ENCODE measurements around the gene NAIF1. TPM values are rescaled to one million over a fixed set of nuclear protein-coding genes. Genes with fewer than 3 reads are reported as not detected.

NAIF1 gene, protein sequence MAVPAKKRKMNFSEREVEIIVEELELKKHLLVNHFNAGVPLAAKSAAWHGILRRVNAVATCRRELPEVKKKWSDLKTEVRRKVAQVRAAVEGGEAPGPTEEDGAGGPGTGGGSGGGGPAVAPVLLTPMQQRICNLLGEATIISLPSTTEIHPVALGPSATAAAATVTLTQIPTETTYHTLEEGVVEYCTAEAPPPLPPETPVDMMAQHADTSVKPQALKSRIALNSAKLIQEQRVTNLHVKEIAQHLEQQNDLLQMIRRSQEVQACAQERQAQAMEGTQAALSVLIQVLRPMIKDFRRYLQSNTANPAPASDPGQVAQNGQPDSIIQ
- 10 to 100 TPM in 3 of 4 donors, under 1 TPM in 1; 0.60 to 23.2 (median 14.0) TPM for total RNA-seq

DNA sequence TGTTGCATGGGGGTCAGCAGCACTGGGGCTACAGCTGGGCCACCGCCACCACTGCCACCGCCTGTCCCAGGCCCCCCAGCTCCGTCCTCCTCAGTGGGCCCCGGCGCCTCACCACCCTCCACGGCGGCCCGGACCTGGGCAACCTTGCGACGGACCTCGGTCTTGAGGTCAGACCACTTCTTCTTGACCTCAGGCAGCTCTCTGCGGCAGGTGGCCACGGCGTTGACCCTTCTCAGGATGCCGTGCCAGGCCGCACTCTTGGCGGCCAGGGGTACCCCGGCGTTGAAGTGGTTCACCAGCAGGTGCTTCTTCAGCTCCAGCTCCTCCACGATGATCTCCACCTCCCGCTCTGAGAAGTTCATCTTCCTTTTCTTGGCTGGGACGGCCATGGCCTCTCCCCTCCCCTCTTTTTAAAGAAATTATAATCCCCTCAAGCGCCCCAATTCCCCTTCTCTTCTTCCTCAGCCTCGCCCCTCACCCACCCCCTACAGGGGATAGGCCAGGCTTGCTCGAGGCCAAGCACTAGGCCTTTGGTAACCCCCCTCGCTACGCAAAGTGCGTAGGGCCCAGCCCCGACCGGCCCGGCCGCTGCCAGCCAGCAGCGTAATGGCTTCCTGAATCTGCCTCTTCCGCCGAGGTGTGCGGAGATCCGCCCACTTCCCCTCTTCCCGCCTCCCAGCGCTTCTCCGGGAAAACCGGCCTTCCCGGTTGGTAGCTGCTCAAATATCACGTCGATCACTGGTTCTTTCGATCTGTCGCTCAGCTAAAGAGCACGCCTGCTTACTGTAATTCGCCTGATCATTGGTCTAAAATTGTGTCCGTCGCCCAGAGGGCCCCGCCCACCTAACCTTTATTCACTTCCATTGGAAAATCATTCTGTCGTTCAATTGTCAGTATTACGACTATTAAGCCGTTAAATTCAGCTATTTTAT, at the start of gene NAIF1:
Gene NAIF1 (minus strand): TSS at position 608 of the 932 bp plus-strand sequence. CDS start 219 bp downstream, at position 389.
- Histone ChIP-seq H3K27me3 (no peaks in the 10 kb centered on the region), H3K36me3 (no peaks in the 10 kb centered on the region), H3K27ac (peak within 1 kb of the TSS; percentile 97 to 100 (median 99)), H3K4me1 (peaks cover 21 to 70% (median 53%) of the 10 kb centered on the region in 4 donors), H3K9me3 (no peaks in the 10 kb centered on the region), H3K4me3 (peak within 1 kb of the TSS; percentile 76 to 98 (median 82))
- peak; percentile 97 for DNase-seq
- WGBS, 2 donors (ENCODE audit: low coverage in 1 of 2): 0 to 41% methylated on average over 2 to 48 of the region's 54 CpGs
- intact Hi-C loops (cut with DNase I; ENCODE audit: low total_unique reads): no loop called here
- in situ Hi-C loops (cut with MboI; ENCODE audit: low pct_ligation_motif_present in 1 of 4, low pct_unique_long_range_greater_than_20kb in 1 of 4, low sequenced_read_pairs in 3 of 4): no loop called here
- TF ChIP-seq, protein P1, sequence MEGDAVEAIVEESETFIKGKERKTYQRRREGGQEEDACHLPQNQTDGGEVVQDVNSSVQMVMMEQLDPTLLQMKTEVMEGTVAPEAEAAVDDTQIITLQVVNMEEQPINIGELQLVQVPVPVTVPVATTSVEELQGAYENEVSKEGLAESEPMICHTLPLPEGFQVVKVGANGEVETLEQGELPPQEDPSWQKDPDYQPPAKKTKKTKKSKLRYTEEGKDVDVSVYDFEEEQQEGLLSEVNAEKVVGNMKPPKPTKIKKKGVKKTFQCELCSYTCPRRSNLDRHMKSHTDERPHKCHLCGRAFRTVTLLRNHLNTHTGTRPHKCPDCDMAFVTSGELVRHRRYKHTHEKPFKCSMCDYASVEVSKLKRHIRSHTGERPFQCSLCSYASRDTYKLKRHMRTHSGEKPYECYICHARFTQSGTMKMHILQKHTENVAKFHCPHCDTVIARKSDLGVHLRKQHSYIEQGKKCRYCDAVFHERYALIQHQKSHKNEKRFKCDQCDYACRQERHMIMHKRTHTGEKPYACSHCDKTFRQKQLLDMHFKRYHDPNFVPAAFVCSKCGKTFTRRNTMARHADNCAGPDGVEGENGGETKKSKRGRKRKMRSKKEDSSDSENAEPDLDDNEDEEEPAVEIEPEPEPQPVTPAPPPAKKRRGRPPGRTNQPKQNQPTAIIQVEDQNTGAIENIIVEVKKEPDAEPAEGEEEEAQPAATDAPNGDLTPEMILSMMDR (IDR thresholded peaks at IDR 0.05): peak in 1 of 5 experiments; percentile 11
- TF ChIP-seq POLR2A (IDR thresholded peaks at IDR 0.05): peak; percentile 65
- TF ChIP-seq EP300 (IDR thresholded peaks at IDR 0.05; ENCODE audit: low read depth): no peak
- TF ChIP-seq POLR2AphosphoS5 (IDR thresholded peaks at IDR 0.05): peak in 2 of 3 donors; percentile 53 to 74

DNA sequence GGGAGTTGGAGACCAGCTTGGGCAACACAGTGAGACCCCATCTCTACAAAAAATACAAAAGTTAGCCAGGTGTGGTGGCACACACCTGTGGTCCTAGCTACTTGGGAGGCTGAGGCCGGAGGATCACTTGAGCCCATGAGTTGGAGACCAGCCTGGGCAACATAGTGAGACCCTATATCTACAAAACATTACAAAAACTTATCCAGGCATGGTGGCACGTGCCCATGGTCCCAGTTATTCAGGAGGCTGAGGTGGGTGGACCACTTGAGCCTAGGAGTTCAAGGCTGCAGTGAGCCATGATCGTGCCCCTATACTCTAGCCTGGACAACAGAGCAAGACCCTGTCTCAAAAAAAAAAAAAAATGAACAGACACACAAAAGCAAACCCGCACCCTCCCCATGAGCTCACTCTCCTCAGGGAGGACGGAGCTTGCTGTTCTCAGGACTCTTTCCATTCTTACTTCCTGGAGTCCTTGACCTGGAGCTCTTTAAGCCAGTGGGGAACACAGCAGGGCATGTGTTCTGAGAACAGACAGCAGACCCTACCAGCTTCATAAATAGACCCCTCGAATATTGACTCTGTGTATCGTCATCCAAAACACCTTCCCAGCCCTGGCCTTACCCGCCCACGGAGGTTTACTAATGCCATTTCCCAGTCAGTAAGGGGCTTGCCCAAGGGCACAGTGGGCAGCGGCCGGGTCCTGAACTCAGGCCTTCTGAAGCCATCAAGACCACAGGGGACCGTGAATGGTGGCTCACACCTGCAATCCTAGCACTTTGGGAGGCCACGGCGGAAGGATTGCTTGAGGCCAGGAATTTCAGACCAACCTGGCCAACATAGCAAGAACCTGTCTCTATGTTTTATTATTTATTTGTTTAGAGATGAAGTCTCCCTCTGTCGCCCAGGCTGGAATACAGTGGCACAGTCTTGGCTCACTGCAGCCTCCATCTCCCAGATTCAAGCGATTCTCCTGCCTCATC, 49.3 kb upstream of the NAIF1 start:
- Histone ChIP-seq H3K27me3 (no peaks in the 10 kb centered on the region), H3K36me3 (no peaks in the 10 kb centered on the region), H3K27ac (peak overlapping the region; percentile 84 to 96 (median 94)), H3K4me3 (no peak overlapping the region), H3K4me1 (peaks cover 3 to 44% (median 27%) of the 10 kb centered on the region in 4 donors), H3K9me3 (no peaks in the 10 kb centered on the region)
- 73 to 74% methylated on average over 5 to 16 of the region's 16 CpGs for WGBS, 2 donors (ENCODE audit: low coverage in 1 of 2)
- in situ Hi-C loops (cut with MboI; ENCODE audit: low pct_ligation_motif_present in 1 of 4, low pct_unique_long_range_greater_than_20kb in 1 of 4, low sequenced_read_pairs in 3 of 4) (loop anchor here in 1 of 4 donors (25.0 kb wide), 1 partner anchor 154 kb away; no protein-coding TSS in a partner anchor), intact Hi-C loops (cut with DNase I; ENCODE audit: low total_unique reads) (loop anchor here (2.0 to 10.0 kb wide), 2 partner anchors 82 to 174 kb away; no protein-coding TSS in a partner anchor)
- TF ChIP-seq EP300 (IDR thresholded peaks at IDR 0.05; ENCODE audit: low read depth) (no peak), POLR2AphosphoS5 (IDR thresholded peaks at IDR 0.05) (peak in 2 of 3 donors; percentile 18 to 22)
- peak; percentile 24 for DNase-seq

DNA sequence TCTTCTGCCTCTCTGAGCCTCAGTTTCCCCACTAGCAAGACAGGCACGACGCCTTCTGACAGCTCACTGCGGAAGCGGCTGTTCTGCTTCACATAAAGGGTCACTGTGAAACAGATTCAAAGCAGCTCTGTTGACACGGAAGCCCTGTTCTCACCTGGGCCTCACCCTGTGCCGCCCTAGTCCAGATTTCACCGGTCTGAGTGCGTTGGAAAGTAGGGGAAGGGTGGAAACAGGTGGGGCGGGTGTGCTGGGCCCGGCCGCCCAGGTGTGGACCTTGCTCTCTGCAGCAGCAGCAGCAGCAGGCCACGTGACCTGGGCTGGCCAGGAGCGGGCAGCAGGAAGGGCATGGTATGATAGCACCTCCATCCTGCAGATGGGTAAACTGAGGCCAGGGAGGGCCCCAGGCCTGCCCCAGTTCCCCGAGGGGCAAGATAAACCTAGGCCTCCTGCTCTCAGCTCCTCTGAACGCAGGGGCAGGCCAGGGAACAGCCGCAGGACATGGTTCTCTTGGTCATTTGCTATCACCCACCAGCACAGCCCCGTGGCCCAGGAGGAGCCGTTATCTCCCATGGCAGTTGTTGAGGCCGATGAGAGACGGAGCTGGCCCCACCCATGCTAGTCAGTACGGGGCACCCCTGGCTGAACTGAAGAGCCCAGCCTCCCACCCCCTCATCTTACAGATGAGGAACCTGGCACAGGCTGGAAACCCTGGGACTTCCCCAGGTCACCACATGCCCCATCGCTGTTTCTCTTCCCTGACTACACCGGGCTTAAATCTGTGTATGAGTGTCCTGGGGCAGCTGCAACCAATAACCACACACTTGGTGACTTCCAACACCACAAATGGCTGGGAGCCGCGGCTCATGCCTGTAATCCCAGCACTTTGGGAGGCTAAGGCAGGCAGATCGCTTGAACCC, 48.3 kb upstream of the NAIF1 start:
- intact Hi-C loops (cut with DNase I; ENCODE audit: low total_unique reads): loop anchor here (2.0 to 10.0 kb wide), 2 partner anchors 81 to 173 kb away; no protein-coding TSS in a partner anchor
- peak; percentile 93 for DNase-seq
- peak overlapping the region; percentile 92 to 96 (median 94) for H3K27ac ChIP-seq
- H3K9me3 ChIP-seq: no peaks in the 10 kb centered on the region
- peaks cover 3 to 51% (median 27%) of the 10 kb centered on the region in 4 donors for H3K4me1 ChIP-seq
- no peaks in the 10 kb centered on the region for H3K27me3 ChIP-seq
- TF ChIP-seq POLR2A (IDR thresholded peaks at IDR 0.05): peak; percentile 99
- peak; percentile 96 for TF ChIP-seq EP300 (IDR thresholded peaks at IDR 0.05; ENCODE audit: low read depth)
- TF ChIP-seq, protein P1 (IDR thresholded peaks at IDR 0.05): no peak
- TF ChIP-seq POLR2AphosphoS5 (IDR thresholded peaks at IDR 0.05): peak; percentile 88 to 98 (median 98)
- peak overlapping the region in 3 of 4 donors; percentile 28 to 52 (median 40) for H3K4me3 ChIP-seq
- in situ Hi-C loops (cut with MboI; ENCODE audit: low pct_ligation_motif_present in 1 of 4, low pct_unique_long_range_greater_than_20kb in 1 of 4, low sequenced_read_pairs in 3 of 4): loop anchor here in 1 of 4 donors (25.0 kb wide), 1 partner anchor 153 kb away; no protein-coding TSS in a partner anchor
- no peaks in the 10 kb centered on the region for H3K36me3 ChIP-seq
- WGBS, 2 donors (ENCODE audit: low coverage in 1 of 2): 59% methylated on average over 22 of the region's 26 CpGs; no CpG with 5 or more reads in 1 of the 2 donors

Measured in transverse colon (tissue), 4 donors.